HG02884 (cell line): ENCODE measurements around the gene DNAJC21.

Experiments
- ATAC-seq: cut with Tn5 transposase; IDR thresholded peaks from one replicate; pipeline ENCODE4 v1.9.1; 2021; ENCODE audit warnings: mild to moderate bottlenecking, moderate library complexity; ENCODE audit not compliant: unreplicated experiment

The DNAJC21 gene

DNA sequence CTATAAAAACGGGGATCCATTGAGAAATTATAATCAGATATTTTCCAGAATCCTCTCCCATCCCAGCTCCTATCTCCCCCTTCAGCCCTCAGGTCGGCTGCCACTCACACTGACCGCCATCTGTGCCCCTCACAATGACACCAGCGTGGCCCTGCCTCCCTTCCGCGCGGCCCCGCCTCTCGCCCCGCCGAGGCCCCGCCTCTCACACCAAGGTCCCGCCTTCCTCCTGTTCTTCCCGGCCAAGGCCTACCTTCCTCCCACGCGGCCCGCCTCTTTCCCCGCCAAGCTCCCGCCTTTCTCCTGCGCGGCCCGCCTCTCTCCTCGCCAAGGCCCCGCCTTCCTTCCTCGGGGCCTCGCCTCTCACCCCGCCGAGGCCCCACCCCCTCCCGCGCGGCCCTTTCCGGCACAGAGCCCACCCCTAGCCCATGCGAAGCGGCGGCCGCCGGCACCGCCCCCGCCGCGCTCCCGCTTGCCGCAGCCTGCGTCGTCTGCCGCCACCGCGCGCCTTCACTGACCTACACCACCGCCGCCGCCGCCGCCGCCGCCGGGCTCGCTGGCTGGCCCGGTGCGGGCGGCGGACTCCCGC lies at the start of gene DNAJC21:
Gene DNAJC21, plus strand, starts transcription at position 426 of the 586 bp plus-strand sequence. CDS start 261 bp downstream, outside the sequence.
- peak; percentile 76 for ATAC-seq

GRCh38 chr5:34881246-34881645 lies 48.1 kb upstream of the DNAJC21 start:
- ATAC-seq = no peak

DNA sequence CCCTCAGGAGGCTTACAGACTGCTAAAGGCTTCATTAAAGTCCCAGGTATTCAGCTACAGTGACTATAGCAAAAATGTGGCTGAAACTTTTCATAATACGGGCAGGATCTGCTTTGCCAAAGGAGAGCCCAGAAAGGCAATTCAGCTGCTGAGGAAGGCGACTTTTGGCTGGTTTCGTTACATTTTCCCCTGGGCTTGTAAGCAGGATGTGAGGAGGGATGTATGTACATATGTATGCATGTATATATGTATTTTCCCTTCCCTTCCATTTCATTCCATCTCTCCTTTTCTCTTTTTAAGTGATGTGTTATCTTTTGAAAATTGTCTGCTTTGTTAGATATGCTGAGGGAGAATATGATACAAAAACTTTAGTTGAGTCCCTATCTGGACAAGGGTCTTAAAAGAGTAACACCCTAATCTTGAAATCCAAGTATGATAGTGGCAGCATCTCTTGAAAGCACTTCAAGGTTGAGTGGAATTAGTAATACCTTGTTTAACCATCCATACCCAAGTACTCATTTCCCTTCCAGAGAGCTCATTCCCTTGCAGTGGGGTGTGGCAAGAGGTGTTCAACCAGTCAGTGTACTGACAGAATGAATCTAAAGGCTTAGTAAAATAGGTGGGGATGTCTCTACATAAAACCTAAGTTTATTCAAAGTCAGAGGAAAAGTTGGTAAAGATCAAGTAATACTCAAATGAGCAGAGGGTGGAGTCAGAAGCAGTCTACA lies 42.8 kb upstream of the DNAJC21 start:
- no peak for ATAC-seq

DNA sequence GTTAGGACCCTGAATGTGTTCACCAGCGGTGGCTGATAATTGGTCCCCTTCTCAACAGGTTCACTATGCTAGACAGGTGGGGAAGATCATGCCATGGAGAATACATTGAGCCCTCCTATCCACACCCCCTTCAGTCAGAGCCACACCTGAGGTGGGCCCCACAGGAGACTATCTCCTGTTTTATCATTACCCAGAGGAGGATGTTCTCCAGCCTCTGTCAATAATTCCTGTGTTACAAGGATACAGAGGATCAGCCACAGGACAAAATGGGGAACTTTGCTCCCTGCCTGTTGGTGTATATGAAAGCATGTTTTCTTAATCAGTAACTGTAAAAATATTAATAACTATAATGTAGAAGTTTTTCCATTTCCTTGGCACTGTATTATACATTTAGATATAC lies 40.0 kb upstream of the DNAJC21 start:
- ATAC-seq = no peak

- no peak for ATAC-seq
Measured at GRCh38 chr5:34891981-34892380, 37.4 kb upstream of the DNAJC21 start.

GRCh38 chr5:34892414-34892813 lies 36.9 kb upstream of the DNAJC21 start:
- ATAC-seq = no peak

DNA sequence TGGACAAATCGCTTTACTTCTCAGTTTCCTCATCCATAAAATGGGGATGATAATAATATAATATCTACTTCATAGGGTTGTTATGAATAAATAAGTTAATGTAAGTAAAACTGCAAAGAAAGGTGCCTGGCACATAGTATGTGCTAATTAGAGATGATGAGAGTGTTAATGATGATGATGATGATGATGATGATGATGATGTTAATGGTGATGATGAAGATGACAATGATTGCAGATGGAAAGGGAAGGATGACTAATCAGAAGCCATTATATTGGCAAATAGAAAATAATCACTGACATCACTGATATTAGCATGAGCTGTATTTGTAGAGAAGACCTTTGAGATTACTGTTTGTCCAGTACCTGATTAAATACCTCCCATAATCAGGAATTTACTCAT lies 34.6 kb upstream of the DNAJC21 start:
- no peak for ATAC-seq

DNA sequence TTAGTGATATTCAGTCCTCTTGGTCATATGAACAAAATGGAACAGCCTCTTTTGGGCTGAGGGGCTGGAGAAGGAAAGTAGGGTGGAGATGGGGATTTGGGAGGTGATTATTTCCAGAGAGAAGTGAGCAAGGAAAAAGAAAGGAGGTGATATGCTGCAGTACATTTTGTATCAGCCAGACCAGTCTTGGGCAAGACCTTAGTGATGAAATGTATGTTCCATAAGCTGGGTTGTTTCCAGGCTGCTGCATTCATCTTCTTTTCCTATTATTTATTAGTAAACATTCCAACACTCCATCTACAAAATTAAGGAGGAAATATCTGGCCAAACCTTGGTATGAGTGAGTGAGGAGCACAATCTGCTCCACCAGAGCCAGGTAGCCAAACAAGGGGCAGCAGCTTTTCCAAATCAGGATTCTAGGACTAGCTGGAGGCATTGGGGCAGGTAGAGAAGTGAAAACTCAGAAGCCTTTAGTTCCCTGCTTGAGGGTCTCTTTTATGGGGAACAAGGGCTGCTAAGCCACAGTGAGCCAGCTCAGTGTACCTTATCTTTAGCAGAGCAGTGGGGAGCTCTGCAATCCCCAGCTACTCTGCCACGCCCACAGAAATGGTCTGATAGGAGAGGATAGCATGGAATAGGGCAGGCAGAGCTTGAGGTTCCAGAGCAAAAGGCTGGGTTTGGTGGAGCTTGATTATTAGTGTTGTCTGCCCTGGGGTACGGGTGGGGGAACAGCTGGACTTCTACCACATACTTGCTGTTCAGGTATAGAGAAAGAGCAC lies 33.5 kb upstream of the DNAJC21 start:
- no peak for ATAC-seq

DNA sequence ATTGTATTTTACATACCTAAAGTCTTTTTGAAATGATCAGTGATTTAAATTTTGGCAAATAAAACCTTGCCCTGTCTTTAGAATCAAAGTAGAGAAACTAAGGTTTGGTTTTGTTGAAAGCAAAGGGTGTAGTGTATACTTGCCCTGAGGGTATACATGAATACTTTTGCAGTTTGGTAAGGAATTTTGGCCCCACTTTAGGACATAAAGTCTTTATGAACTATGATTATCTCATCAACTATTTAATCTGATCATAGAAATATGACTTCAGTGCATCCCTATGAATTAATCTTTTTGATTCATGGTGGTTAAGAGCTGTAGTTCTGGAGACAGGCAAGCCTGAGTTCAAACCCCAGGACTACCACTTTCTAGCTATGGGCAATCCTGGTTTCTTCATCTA lies 31.7 kb upstream of the DNAJC21 start:
- no peak for ATAC-seq

DNA sequence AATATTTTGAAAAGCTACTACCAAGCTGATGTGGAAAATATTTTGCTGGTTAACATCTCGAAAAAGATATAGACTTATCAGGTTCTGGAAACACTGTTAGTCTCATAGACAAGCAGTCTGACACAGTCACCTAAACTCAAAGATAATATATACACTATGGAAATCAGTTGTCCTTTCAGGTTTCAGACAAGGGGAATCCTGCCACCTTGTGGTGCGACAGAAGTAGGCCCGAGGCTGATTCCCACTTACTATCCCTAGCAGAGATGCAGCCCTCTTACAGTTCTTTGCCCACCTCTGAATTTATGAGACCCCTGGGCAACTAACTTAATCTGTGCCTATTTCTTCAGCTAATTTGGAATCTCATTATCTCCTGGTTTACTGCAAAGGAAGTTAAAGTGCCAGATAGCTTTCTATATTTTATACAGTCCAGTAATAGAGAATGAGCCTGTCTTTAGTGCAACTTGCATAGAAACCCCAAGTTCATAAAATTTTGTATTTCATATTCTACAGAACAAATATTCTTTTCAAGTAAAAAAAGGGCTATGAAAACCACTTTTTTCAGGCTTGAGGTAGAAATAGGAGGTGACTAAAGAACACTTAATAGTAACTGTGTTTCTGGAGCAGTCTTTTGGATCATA lies 31.0 kb upstream of the DNAJC21 start:
- ATAC-seq = peak; percentile 78

GRCh38 chr5:34899066-34899465 lies 30.3 kb upstream of the DNAJC21 start:
- ATAC-seq = no peak

DNA sequence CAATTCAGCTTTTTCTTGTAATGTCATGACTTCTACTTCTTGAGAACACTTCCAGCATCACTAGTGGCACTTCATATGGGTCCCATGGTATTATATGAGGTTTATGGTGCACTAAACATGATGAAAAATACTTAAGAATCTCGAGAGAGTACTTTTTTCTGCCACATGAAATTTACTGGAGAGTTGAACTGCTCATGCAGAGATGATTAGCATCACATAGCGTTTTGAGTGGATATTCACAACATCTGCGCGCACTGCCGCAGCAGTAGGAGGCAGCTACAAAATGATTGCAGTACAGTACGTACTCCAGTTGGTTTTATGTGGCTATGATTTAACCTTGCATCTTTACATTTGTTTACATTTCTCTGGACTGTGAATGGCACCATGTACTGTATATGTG lies 28.7 kb upstream of the DNAJC21 start:
- no peak for ATAC-seq

DNA sequence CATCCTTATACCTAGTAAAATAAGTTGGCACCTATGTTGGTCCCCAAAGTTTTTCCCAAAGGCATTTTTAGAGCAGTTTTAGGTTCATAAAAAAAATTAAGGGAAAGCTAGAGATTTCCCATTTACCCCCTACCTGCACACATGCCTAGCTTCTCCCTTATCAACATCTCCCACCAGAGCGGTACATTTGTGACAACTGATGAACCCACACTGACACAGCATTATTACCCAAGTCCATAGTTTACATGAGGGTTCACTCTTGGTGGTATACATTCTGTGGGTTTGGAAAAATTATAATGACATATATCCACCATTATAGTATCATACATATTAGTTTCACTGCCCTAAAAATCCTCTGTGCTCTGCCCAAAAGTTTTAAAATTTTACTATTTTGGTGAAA lies 26.1 kb upstream of the DNAJC21 start:
- no peak for ATAC-seq

GRCh38 chr5:34905564-34905963 lies 23.8 kb upstream of the DNAJC21 start:
- no peak for ATAC-seq

DNA sequence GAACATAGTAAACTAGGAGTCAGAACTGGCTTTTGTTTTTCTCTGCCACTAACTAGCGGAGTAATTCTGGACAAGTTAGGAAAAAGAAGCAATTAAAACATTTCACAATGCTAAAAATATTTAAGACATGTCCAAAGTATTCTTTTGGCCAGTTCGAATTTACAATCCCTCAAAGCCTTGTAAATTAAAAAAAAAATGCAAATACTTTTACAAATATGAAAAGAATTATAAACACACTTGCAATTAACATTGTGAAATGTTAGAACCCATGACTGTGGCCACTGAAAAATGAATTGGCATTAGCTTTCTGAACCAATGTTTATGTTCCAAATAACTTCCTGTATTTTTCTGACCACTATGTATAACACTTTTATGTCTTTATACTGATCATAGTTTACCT lies 16.3 kb upstream of the DNAJC21 start:
- ATAC-seq = no peak

DNA sequence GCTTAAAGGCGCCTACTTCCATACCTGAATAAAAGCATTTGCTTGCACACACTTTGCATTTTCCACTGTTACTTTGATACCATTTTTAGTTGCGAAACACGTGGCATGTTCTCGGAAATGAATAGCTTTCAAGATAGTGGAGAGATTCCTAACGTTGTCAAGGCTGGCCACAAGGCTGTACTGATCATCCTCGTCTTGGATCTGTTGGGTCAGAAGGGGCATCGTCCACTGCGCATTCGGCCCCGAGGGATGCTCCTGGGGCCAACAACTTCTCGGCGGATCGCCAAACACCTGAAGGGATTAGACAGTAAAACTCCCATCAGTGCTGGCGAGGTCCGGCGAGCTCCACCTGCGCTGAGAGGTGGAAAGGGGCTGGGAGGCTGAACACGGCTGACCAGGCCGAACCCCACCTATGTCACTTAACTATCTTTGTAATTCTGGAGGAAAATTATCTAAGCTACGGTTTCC lies 14.7 kb upstream of the DNAJC21 start:
- ATAC-seq = peak; percentile 8

DNA sequence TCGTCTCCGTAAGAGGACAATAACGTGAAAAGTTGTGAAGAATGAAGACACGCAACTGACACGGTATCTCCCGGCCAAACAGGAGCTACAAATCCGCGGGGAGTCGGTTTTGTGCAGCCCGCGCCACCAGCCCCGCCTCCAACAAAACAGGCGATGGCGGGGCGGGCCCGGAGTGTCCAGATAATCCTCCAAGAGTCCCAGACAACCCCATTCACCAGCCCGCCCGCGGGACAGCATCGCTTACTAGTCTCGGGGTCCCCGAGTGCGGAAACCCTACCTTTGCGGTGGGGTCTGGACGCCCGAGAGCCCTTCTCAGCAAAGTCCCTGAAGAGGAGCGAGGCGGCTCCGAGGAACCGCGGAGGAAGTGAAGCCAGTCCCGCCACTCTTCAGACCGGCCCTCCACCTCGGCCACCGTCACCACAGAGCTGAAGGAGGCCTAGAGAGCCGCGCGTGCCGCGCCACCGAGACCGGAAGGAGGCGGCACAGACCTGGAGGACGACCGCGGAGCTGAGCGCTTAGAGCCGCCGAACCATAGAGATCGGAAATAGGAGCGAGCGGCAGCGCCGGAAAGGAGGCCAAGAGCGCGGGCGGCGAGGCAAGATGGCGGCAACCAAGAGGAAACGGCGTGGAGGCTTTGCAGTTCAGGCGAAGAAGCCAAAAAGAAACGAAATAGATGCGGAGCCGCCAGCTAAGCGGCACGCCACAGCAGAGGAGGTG lies 14.1 kb upstream of the DNAJC21 start, which contains the start of the genes BRIX1 and RAD1:
Gene BRIX1, plus strand, starts transcription at position 573 of the 717 bp plus-strand sequence. Its CDS starts 28 bp downstream, at position 601.
Gene RAD1, minus strand, starts transcription at position 366 of the 717 bp plus-strand sequence. CDS start 612 bp downstream, outside the sequence.
- peak; percentile 97 for ATAC-seq

DNA sequence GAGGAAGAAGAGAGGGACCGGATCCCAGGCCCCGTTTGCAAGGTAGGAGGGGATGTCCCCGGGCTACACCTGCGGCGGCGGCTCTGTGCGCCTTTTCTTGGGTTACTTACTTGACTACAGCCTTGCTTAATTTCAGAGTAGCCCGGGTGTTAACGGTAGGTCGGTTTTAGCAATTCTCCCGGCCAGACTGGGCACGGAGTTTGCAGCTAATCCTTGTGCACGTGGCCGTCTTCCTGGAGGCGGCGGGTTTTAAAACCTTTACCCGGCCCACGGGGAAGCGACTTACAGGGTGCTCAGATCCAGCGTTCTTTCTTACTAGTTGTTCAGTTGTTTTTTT lies 13.5 kb upstream of the DNAJC21 start:
- ATAC-seq = peak; percentile 6

DNA sequence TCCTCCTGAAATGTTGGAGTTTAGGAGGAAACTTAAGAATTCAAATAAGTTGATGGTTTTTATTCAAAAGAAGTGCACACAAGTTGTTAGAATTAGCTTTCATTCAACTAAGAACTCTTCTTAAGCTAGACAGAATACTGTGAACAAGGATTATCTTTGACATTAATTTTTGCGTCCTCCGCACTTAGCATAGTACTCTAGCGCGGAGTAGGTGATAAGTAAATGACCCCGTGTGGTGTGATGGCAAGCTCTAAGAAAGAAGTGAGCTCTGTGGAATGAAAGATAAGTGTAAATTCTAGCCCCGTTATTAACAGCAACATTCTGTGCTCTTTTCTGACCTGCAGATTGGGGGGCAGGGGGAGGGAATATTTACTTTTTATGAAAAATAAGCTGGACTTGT lies 12.8 kb upstream of the DNAJC21 start:
- ATAC-seq = no peak

GRCh38 chr5:34918025-34918424 lies 11.3 kb upstream of the DNAJC21 start:
- ATAC-seq = no peak

GRCh38 chr5:34919077-34919476 lies 10.3 kb upstream of the DNAJC21 start:
- no peak for ATAC-seq
